ENCODE data around the gene ACKR3. TPM values are rescaled to one million over a fixed set of nuclear protein-coding genes. Genes with fewer than 3 reads are reported as not detected.
A peak's percentile ranks its signal among the peaks of the same experiment; 100 is the strongest.

ACKR3 gene
- polyA plus RNA-seq, 5 donors = 32.3 to 44.1 (median 38.1) TPM

DNA sequence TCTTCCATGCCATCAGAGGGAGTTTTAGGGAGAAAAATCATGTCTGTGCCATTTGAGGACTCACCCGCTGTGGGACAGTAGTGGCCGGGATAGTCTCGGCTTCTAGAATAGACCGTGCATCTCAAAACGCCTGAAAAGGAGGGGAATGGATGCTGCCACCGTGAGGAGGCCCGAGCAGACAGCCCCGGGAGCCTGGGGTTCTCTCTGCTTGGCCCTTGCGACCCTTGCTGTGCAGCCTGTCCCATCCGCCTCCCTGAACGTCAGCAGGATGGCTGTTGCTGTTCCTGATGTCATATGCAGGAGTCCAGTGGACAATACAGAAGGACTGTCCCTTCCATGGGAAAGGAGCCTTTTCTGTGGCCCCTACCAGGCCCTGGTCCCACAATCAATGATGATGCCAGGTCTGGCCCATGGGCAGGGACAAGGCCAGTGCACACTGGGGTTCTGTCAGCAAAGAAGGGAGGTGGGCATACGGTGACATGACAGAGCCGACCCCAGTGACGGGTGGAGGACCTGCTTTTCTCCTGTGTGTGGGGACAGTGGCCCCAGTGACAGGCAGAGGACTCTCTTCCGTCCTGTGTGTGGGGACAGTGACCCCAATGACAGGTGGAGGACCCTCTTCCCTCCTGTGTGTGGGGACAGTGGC, 58.8 kb downstream of the ACKR3 start:
- DNase-seq = no peak

DNA sequence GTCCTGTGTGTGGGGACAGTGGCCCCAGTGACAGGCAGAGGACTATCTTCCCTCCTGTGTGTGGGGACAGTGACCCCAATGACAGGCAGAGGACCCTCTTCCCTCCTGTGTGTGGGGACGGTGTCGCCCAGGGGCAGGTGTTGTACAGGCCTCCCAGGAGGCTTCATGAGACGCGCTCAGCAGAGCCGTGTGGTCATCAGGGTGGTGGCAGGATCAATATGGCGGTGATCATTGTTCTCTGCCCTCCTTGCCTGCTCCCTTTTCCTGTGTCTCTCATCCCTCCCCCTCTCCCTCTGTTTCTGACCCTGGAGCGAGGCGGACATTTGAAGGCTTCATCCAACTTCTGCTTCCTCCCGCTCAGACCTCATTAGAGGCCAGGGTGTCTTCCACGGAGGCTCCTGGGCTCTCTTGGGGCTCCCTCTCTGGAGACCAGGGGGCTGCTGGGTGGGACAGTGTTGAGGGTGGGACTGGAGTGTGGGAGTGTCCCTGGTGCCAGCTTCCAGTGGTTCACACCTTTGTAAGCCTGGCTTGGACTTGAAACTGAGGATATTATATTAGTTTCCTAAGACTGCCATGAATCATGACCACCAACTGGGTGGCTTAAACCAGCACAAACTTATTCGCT, 59.5 kb downstream of the ACKR3 start:
- DNase-seq = no peak

DNA sequence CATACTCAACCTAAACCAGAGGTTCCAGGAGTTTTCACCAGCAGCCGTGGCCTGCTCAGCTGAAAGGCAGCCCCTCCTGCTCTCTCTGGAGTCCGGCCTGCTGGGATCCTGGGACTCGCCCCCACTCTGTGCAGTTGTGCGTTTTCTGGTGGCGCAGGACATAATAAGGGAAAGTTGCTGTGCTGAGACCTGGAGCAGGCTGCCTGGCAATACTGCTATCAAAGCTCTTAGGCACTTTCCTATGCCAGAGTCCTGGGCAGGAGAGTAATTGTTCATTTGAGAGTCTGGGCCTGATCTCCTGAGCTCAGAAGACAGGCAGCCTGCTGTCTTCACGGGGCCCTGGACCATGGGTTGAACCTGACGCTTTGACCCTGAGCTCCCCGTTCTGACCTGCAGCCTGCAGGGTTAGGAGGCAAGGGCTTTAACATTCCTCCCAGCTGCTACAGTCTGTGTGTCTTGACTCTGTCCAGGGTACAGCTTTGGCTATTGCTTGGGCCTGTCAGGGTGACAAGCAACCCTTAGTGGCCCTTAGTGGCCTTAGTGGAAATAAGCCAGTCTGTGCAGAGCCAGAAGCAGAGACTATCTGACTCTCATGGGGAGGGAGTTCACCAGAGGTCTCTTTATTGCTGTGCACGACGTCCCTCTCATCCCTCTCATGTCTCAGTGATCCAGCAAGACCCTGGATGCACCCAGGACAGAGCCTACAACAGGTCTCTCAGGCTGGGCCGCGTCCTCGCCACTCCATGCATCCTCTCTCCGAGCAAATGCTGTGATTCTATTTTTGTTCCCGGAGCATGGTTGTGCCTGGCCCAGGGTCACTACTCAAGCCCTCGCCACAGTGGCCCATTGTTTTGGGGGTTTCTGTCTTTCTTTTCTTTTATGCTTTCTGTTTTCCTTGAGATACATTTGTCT, 60.6 kb downstream of the ACKR3 start:
- no peak for DNase-seq

DNA sequence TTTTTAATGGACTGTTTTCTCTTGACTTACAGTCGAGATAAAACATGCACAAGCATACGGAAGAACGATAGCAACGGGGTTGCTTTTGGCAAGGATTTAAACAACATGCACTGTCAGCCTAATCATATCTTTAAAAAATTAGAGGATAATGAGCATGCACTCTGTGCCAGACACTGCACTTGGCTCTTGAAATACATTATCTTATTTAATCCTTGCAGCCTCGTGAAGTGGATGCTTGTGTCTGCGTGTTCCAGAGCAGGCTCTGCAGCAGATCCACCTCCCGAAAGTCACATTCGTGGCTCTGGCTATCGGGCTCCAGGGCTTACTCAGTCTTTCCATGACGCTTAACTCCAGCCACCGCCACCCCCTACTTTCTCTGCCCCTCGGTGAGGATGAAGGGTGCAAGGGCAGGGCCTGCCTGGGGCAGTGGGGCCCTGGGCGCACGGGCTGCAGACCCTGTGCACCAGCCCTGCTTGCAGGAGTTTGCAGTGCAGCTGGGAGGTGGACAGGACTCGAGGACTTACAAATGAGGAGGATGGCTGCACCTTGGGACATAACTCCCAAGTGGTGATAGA, 61.7 kb downstream of the ACKR3 start:
- DNase-seq = peak; percentile 32 to 43

DNA sequence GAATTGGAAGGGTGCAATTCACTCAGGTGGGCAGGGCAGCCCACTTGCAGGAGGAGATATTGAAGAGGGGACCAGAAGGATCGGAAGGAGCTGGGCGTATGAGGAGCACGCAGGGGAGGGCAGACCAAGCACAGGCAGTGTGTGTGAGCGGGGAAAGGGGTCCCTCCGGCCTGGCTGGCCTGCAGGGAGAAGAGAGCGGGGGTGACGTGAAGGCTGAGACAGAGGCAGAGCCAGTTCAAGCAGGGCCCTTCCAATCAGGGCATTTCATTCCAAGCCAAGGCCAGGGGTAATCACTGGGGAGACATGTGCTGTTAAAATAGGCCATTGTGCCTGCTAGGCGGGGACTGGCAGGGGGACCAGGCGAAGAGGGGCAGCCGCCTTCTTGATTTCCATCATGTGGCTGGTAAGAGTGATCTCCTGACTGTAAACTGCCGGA, 62.2 kb downstream of the ACKR3 start:
- no peak for DNase-seq

All from right lung (tissue), 5 donors.